GM12878 (cell line): Measurements from ENCODE around the gene CD63. TPM values are rescaled to one million over a fixed set of nuclear protein-coding genes. Genes with fewer than 3 reads are reported as not detected.

ENCODE experiments used
- ATAC-seq: fragments of 200-7000 bp; cut with Tn5 transposase; 3 replicates; pipeline ENCODE4 v1.9.1; 2020; ENCODE audit warnings: mild to moderate bottlenecking, moderate library complexity
- BruUV-seq: library from RNA; stranded (reverse); fragments of 400-500 nt; replicated peaks from 2 replicates; lab custom pipeline; 2021; lab: Mats Ljungman, UMichigan
- CTCF ChIA-PET: fragments of 300-600 bp; sonication (Branson Sonifier 250); formaldehyde crosslinking; extraction: SDS; loops from one replicate; lab custom pipeline; 2021; ENCODE audit warnings: inconsistent platforms; lab: Yijun Ruan, JAX
- POLR2A ChIA-PET: fragments of 350-600 bp; formaldehyde crosslinking; extraction: SDS; loops from one replicate; lab custom pipeline; 2021; ENCODE audit warnings: inconsistent platforms; lab: Charles Lee
- RAD21 ChIA-PET: fragments of 300-600 bp; sonication (Branson Sonifier 250); formaldehyde crosslinking; loops from one replicate; lab custom pipeline; 2023; ENCODE audit warnings: antibody characterized with exemption; ENCODE audit not compliant: unreplicated experiment; lab: Charles Lee
- SMC1A ChIA-PET: fragments of 300-600 bp; sonication (Branson Sonifier 250); formaldehyde crosslinking; loops from one replicate; lab custom pipeline; 2023; ENCODE audit not compliant: unreplicated experiment, uncharacterized antibody; lab: Charles Lee
- DNase-seq: peaks from one replicate; pipeline ENCODE4 v3.0.0-alpha.2; 2011; ENCODE audit warnings: low read depth, low spot score
- FAIRE-seq: peaks from 3 replicates; lab custom pipeline; 2011; peaks lifted over from hg19 to GRCh38; lab: Jason Lieb, UNC
- H2AFZ ChIP-seq: 2 replicates; pipeline ENCODE4 v1.6.0; 2011; ENCODE audit warnings: low read depth, low read length, control low read depth; ENCODE audit not compliant: control insufficient read depth
- H3K27ac ChIP-seq: 2 replicates; pipeline ENCODE4 v1.5.1; 2011; ENCODE audit warnings: control low read depth; ENCODE audit not compliant: control insufficient read depth, insufficient read depth
- H3K27me3 ChIP-seq, 2 experiments: replicated peaks in 1 of 2; 2 replicates each; pipeline versions ENCODE4 v1.6.0 to v1.6.1; 2011; ENCODE audit warnings: low read length in 1 of 2; ENCODE audit not compliant: control insufficient read depth in 2 of 2, insufficient read depth in 2 of 2
- H3K36me3 ChIP-seq, 2 experiments: 2 replicates each; pipeline ENCODE4 v1.5.1; 2011; ENCODE audit warnings: low read length in 1 of 2; ENCODE audit not compliant: control insufficient read depth in 2 of 2, insufficient read depth in 2 of 2
- H3K4me1 ChIP-seq: 2 replicates; pipeline ENCODE4 v1.6.1; 2011; ENCODE audit warnings: mild to moderate bottlenecking, low read length, moderate library complexity, mixed read lengths; ENCODE audit not compliant: control insufficient read depth, insufficient read depth
- H3K4me2 ChIP-seq: 2 replicates; pipeline ENCODE4 v1.6.0; 2011; ENCODE audit warnings: control low read depth; ENCODE audit not compliant: control insufficient read depth, insufficient read depth
- H3K4me3 ChIP-seq: fragments of 200-600 bp; sonication (generic); 2 replicates; pipeline ENCODE4 v1.5.1; 2016
- H3K79me2 ChIP-seq: 2 replicates; pipeline ENCODE4 v1.6.0; 2011; ENCODE audit warnings: low read length; ENCODE audit not compliant: control insufficient read depth, insufficient read depth
- H3K9ac ChIP-seq: 2 replicates; pipeline ENCODE4 v1.8.0; 2011; ENCODE audit warnings: low read length, control low read depth, mixed read lengths; ENCODE audit not compliant: control insufficient read depth, insufficient read depth
- H3K9me3 ChIP-seq: replicated peaks from 3 replicates; pipeline ENCODE4 v1.5.1; 2011; ENCODE audit warnings: mild to moderate bottlenecking, low read length; ENCODE audit not compliant: control insufficient read depth, insufficient read depth
- H4K20me1 ChIP-seq: 2 replicates; pipeline ENCODE4 v1.6.0; 2011; ENCODE audit not compliant: control insufficient read depth, insufficient read depth
- CTCF ChIP-seq, 3 experiments: IDR thresholded peaks in 2 of 3; conservative IDR thresholded peaks in 1 of 3; 2 replicates each; pipeline ENCODE4 v1.5.1; 2011; ENCODE audit warnings: low read depth in 3 of 3, low read length in 3 of 3, mild to moderate bottlenecking in 3 of 3, control low read depth in 2 of 3, moderate library complexity in 2 of 3, inconsistent platforms in 1 of 3, mixed read lengths in 1 of 3; ENCODE audit not compliant: control insufficient read depth in 2 of 3, insufficient read depth in 1 of 3; ENCODE audit errors: extremely low read depth in 1 of 3
- HSF1 ChIP-seq: fragments of 150-350 bp; IDR thresholded peaks from 2 replicates; pipeline ENCODE4 v1.6.1; 2014; ENCODE audit warnings: mild to moderate bottlenecking, low read depth, low read length
- IKZF2 ChIP-seq, 2 experiments: fragments of 450-650 bp; IDR thresholded peaks; 2 replicates each; pipeline ENCODE4 v1.6.1; 2017; ENCODE audit warnings: mild to moderate bottlenecking in 2 of 2, moderate library complexity in 2 of 2
- MLLT1 ChIP-seq: fragments of 450-650 bp; IDR thresholded peaks from 2 replicates; pipeline ENCODE4 v1.6.1; 2016; ENCODE audit warnings: mild to moderate bottlenecking
- ZNF274 ChIP-seq: IDR thresholded peaks from one replicate; pipeline ENCODE4 v1.8.0; 2011; ENCODE audit not compliant: insufficient read length, insufficient read depth
- ZNF384 ChIP-seq: IDR thresholded peaks from 2 replicates; pipeline ENCODE4 v1.6.1; 2012; ENCODE audit warnings: low read depth, mild to moderate bottlenecking, low read length, improper control_type of control experiment, borderline replicate concordance
- WGBS: methylation state at CpG from one replicate; pipeline ENCODE4 v1.1.6; 2016; ENCODE audit warnings: low lambda C conversion rate; ENCODE audit not compliant: insufficient replicate concordance, insufficient coverage; ENCODE audit errors: missing lambda C conversion rate; 5-methylcytosine and 5-hydroxymethylcytosine counted together
- in situ Hi-C: fragments of 300-500 bp; cut with MboI; formaldehyde crosslinking; loops from 9 replicates; pipeline ENCODE4 v1.14.3; 2018; ENCODE audit warnings: mixed read lengths
- intact Hi-C: fragments of 100-400 bp; cut with micrococcal nuclease; formaldehyde crosslinking; loops from one replicate; pipeline ENCODE4 v1.14.2; 2022; ENCODE audit not compliant: unreplicated experiment
- polyA plus RNA-seq, 11 experiments: library from polyadenylated mRNA; depleted of rRNA in 4 of 11; unstranded in 6 of 11; stranded (reverse) in 5 of 11; fragments of >200 nt; fragmentation: Nextera tagmentation in 4 of 11; fragmentation: Illumina TruSeq in 1 of 11; extraction: Ambion mirVana in 4 of 11; extraction: Trizol in 1 of 11; gene quantifications; 1 replicate in 1 of 11; 2 replicates in 10 of 11; pipeline versions ENCODE4 v1.2.1 to v1.2.3, GENCODE V29; 2011 to 2016; ENCODE audit warnings: inconsistent platforms in 2 of 11, missing spikeins in 2 of 11, low read depth in 1 of 11
- total RNA-seq, 4 experiments: library from RNA; depleted of rRNA in 3 of 4; stranded (reverse); fragments of >200 nt in 3 of 4; fragmentation: Illumina TruSeq in 1 of 4; extraction: Trizol in 1 of 4; gene quantifications; 2 replicates each; pipeline versions ENCODE4 v1.2.1 to v1.2.3, GENCODE V29; 2013 to 2021
- TF ChIP-seq, protein P1 (sequence below): IDR thresholded peaks from 2 replicates; pipeline ENCODE4 v1.6.1; 2012; ENCODE audit warnings: improper control_type of control experiment, low read depth, low read length; ENCODE audit not compliant: insufficient replicate concordance
- TF ChIP-seq, protein P2 (sequence below): fragments of 450-650 bp; IDR thresholded peaks from 2 replicates; pipeline ENCODE4 v1.6.1; 2017; ENCODE audit warnings: mild to moderate bottlenecking, moderate library complexity

The CD63 gene
- total and polyA plus RNA-seq, 10 of the 15 experiments (the other 5 are each of a cell fraction or from before 2014, with no cell fraction given), result 147 to 220 (median 183) TPM

- ChIA-PET CTCF (interaction anchor here (1.2 to 2.9 kb wide), 2 partner anchors 8 to 32 kb away, joined by 3 to 11 read pairs; a partner anchor contains a TSS), RAD21 (no interaction called here), SMC1A (no interaction called here), POLR2A (interaction anchor here (0.6 kb wide), 1 partner anchor 27 kb away, joined by 6 read pairs; no protein-coding TSS in a partner anchor)
- no peak overlapping the region for H2AFZ ChIP-seq
- H4K20me1 ChIP-seq, result no peaks in the 10 kb centered on the region
- no peaks in the 10 kb centered on the region for H3K9me3 ChIP-seq
- peaks cover 13% of the 10 kb centered on the region for H3K79me2 ChIP-seq
- ATAC-seq, result no peak
- H3K27me3 ChIP-seq, result no peaks in the 10 kb centered on the region; a peak in 1 of 4 replicates
- H3K36me3 ChIP-seq, result no peaks in the 10 kb centered on the region
- intact Hi-C loops (no loop called here), in situ Hi-C loops (no loop called here)
- no peak for DNase-seq
- no peak overlapping the region for H3K9ac ChIP-seq
- no peak overlapping the region for H3K27ac ChIP-seq
- 89% methylated on average over 2 of the region's 2 CpGs for WGBS
- no peak overlapping the region for H3K4me3 ChIP-seq
- H3K4me1 ChIP-seq, result peaks cover 19% of the 10 kb centered on the region
- H3K4me2 ChIP-seq, result no peak overlapping the region
- no TSS peak for BruUV-seq
- FAIRE-seq, result no peak
- TF ChIP-seq CTCF (IDR thresholded peaks at IDR 0.05 in 2 of 3, conservative IDR thresholded peaks at IDR 0.05 in 1 of 3; ENCODE audit: control insufficient read depth in 2 of 3, extremely low read depth in 1 of 3, insufficient read depth in 1 of 3, low read depth in 3 of 3, low read length in 3 of 3) (no peak), MLLT1 (no peak), IKZF2 (IDR thresholded peaks at IDR 0.05) (no peak), ZNF274 (no peak), ZNF384 (no peak), HSF1 (no peak)
- TF ChIP-seq, protein P1, sequence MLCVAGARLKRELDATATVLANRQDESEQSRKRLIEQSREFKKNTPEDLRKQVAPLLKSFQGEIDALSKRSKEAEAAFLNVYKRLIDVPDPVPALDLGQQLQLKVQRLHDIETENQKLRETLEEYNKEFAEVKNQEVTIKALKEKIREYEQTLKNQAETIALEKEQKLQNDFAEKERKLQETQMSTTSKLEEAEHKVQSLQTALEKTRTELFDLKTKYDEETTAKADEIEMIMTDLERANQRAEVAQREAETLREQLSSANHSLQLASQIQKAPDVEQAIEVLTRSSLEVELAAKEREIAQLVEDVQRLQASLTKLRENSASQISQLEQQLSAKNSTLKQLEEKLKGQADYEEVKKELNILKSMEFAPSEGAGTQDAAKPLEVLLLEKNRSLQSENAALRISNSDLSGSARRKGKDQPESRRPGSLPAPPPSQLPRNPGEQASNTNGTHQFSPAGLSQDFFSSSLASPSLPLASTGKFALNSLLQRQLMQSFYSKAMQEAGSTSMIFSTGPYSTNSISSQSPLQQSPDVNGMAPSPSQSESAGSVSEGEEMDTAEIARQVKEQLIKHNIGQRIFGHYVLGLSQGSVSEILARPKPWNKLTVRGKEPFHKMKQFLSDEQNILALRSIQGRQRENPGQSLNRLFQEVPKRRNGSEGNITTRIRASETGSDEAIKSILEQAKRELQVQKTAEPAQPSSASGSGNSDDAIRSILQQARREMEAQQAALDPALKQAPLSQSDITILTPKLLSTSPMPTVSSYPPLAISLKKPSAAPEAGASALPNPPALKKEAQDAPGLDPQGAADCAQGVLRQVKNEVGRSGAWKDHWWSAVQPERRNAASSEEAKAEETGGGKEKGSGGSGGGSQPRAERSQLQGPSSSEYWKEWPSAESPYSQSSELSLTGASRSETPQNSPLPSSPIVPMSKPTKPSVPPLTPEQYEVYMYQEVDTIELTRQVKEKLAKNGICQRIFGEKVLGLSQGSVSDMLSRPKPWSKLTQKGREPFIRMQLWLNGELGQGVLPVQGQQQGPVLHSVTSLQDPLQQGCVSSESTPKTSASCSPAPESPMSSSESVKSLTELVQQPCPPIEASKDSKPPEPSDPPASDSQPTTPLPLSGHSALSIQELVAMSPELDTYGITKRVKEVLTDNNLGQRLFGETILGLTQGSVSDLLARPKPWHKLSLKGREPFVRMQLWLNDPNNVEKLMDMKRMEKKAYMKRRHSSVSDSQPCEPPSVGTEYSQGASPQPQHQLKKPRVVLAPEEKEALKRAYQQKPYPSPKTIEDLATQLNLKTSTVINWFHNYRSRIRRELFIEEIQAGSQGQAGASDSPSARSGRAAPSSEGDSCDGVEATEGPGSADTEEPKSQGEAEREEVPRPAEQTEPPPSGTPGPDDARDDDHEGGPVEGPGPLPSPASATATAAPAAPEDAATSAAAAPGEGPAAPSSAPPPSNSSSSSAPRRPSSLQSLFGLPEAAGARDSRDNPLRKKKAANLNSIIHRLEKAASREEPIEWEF, result no peak
- TF ChIP-seq, protein P2, sequence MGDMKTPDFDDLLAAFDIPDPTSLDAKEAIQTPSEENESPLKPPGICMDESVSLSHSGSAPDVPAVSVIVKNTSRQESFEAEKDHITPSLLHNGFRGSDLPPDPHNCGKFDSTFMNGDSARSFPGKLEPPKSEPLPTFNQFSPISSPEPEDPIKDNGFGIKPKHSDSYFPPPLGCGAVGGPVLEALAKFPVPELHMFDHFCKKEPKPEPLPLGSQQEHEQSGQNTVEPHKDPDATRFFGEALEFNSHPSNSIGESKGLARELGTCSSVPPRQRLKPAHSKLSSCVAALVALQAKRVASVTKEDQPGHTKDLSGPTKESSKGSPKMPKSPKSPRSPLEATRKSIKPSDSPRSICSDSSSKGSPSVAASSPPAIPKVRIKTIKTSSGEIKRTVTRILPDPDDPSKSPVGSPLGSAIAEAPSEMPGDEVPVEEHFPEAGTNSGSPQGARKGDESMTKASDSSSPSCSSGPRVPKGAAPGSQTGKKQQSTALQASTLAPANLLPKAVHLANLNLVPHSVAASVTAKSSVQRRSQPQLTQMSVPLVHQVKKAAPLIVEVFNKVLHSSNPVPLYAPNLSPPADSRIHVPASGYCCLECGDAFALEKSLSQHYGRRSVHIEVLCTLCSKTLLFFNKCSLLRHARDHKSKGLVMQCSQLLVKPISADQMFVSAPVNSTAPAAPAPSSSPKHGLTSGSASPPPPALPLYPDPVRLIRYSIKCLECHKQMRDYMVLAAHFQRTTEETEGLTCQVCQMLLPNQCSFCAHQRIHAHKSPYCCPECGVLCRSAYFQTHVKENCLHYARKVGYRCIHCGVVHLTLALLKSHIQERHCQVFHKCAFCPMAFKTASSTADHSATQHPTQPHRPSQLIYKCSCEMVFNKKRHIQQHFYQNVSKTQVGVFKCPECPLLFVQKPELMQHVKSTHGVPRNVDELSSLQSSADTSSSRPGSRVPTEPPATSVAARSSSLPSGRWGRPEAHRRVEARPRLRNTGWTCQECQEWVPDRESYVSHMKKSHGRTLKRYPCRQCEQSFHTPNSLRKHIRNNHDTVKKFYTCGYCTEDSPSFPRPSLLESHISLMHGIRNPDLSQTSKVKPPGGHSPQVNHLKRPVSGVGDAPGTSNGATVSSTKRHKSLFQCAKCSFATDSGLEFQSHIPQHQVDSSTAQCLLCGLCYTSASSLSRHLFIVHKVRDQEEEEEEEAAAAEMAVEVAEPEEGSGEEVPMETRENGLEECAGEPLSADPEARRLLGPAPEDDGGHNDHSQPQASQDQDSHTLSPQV, result no peak
These were observed 15.1 kb downstream of the CD63 start for GRCh38 chr12:55713721-55714120.
